HG03280 (cell line): Measurements from ENCODE around the gene LZTR1.
"Not testable (repeated sequence)": the region's sequence is repeated elsewhere in the genome, so short reads cannot be mapped to it uniquely, and the experiment has no call there.

ENCODE experiments used
- ATAC-seq: cut with Tn5 transposase; IDR thresholded peaks from one replicate; pipeline ENCODE4 v1.9.1; 2021; ENCODE audit warnings: mild to moderate bottlenecking, moderate library complexity; ENCODE audit not compliant: unreplicated experiment

Gene LZTR1

DNA sequence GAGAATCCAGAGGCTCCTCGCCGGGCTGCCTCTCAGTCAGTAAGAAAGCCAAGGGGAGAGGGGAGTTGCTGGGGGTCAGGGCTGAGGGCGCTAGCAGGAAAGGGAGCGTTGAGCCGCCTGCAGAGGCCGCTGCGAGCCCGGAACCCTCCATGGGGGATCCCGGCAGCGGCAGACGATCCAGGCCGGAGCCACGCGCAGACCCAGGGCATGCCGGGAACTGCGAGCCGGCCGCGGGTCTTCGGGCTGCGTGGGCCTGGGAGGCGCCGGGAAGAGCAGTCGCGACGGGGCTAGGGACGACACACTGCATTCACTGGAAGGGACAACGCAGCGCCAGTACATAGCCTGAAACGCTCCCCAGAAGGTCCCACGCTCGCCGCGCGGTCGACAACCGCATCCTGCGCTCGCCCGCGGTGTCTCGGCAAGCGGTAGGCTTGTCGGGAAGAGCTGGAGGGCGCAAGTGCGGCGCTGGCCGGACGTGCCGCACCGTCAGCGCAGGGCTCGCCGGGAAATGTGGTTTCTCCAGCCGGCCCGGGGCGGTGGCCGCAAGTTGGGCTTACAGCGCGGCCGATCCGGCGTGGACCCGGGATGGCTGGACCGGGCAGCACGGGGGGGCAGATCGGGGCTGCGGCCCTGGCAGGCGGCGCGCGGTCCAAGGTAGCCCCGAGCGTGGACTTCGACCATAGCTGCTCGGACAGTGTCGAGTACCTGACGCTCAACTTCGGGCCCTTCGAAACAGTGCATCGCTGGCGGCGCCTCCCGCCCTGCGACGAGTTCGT is at the start of gene LZTR1:
TSS of gene LZTR1 (plus strand) at position 511 of the 776 bp plus-strand sequence. CDS start at position 586, 75 bp downstream.
- ATAC-seq = peak; percentile 87

DNA sequence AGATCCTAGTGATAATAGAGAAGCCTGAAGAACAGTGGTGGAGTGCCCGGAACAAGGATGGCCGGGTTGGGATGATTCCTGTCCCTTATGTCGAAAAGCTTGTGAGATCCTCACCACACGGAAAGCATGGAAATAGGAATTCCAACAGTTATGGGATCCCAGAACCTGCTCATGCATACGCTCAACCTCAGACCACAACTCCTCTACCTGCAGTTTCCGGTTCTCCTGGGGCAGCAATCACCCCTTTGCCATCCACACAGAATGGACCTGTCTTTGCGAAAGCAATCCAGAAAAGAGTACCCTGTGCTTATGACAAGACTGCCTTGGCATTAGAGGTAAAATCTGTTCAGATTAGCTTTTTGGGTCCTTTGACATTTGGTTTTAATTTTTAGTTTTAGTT is 48.2 kb upstream of the LZTR1 start:
- no peak for ATAC-seq

DNA sequence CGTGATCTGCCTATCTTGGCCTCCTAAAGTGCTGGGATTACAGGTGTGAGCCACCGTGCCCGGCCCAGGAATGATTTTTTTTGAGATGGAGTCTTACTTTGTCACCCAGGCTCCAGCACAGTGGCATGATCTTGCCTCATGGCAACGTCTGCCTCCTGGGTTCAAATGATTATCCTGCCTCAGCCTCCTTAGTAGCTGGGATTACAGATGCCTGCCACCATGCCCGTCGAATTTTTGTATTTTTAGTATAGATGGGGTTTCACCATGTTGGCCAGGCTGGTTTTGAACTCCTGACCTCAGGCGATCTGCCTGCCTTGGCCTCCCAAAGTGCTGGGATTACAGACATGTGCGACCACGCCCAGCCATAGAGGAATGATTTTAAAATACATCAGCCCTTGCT is 47.0 kb upstream of the LZTR1 start:
- not testable (repeated sequence) for ATAC-seq

DNA sequence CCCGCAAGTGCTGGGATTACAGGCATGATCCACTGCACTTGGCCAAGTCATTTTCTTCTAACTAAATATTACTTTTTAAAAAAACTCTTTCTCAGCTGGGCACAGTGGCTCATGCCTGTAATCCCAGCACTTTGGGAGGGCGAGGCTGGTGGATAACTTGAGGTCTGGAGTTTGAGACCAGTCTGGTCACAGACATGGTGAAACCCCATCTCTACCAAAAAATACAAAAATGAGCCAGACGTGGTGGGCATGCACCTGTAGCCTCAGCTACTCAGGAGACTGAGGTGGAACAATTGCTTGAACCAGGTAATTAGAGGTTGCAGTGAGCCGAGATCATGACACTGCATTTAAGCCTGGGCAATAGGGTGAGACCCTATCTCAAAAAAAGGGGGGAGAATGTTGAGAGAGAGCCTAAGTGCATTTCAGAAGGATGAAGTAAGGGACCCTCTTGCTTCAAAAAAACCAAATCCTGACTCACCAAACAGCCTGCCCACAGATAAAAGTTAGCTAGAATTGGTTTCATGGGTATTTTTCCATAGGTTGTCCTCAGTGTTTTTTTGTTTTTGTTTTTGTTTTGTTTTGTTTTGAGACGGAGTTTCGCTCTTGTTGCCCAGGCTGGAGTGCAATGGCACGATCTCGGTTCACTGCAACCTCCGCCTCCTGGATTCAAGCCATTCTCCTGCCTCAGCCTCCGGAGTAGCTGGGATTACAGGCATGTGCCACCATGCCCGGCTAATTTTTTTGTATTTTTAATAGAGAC is 46.1 kb upstream of the LZTR1 start:
- ATAC-seq = not testable (repeated sequence)

DNA sequence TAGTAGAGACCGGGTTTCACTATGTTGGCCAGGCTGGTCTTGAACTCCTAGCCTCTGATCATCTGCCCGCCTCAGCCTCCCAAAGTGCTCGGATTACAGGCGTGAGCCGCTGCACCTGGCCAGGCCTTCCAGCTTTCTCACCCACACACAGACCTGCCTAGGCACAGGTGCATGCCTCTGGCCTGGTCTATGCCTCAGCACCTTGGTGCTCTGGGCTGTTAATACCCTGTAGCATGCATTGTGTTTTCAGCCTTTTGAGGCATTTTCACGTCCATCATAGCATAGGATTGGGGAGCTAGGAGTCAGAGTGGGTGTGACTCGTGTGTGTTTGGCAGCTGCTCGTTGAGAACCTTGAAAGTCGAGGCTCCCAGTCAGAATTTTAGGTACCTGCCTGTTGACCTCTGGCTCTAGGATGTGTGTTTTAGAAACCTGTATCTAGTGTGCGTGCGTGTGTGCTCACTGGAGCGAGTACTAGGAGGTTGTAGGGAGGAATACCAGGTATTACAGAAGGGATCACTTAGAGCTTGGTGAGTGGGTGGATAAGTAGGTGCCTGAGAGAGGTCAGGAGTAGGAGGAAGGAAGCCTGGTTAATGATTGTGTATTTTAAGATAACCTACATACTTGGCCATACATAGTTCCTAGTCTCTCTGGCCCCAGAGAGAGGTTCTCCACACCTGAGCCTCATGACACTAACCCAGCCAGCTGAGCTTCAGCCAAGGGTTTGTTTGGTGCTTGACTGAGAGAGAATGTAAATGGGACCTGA is 44.9 kb upstream of the LZTR1 start:
- ATAC-seq = no peak

- no peak for ATAC-seq
Measured at GRCh38 chr22:20937794-20938671, 44.1 kb upstream of the LZTR1 start.

- ATAC-seq = not testable (repeated sequence)
Measured at GRCh38 chr22:20939457-20940185, 42.5 kb upstream of the LZTR1 start.

DNA sequence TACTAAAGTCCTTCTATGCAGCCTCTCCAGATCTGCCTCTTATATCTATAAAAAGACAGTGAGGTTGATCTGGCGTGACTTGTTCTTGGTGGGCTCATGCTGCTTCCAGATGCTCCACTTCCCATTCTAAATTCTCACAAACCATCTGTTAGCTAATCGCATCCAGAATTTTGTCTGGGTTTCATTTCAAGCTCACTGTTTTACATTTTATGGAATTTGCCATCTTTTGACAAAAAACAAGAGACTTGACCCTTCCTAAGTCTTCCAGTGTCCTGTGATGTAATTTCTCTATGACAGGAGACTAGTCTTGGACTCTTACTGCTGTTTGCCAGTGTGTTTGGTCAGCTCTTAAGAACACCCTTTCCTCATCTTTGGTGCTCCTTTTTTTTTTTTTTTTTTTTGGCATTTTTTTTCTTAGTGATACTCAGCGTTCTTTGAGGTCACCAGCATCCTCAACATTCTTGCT is 41.9 kb upstream of the LZTR1 start:
- no peak for ATAC-seq

DNA sequence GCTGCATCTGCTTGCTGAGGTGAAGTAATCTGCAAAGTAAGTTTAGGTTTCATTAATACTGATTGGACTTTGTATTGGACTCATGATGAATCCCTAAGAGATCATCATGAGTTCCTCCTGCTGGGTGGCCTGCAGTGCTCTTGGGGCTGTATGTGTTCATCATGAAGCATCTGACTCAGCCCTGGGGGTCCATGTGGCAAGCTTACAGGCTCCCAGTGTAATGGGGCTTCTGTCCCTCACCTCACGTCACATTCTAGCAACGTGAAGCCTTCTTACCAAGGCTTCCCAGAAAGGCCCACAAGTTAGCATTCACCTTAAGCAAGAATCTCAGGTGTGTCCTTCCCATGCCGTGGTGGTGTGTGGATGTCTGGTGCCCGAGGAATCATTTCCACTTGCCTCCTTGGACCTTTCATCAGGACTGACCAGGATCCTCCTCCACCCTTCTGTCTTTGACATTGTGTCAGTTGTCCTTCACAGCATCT is 41.2 kb upstream of the LZTR1 start:
- no peak for ATAC-seq

GRCh38 chr22:20942203-20942902 is 39.7 kb upstream of the LZTR1 start:
- ATAC-seq = not testable (repeated sequence)

- ATAC-seq = no peak
Measured at GRCh38 chr22:20943104-20943933, 38.8 kb upstream of the LZTR1 start.

DNA sequence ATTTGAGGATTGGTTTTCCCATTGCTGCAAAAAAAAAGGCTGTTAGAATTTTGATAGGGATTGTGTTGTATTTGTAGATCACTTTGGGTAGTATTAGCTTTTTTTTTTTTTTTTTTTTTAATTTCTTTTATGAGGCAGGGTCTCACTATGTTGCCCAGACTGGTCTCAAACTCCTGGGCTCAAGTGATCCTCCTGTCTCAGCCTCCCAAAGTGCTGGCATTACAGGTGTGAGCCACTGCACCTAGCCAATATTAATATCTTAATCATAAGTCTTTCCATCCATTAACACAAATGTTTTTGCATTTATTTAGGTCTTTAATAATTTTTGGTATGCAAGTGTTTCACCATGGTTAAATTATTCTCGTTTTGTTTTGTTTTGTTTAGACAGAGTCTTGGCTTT is 38.1 kb upstream of the LZTR1 start:
- no peak for ATAC-seq

DNA sequence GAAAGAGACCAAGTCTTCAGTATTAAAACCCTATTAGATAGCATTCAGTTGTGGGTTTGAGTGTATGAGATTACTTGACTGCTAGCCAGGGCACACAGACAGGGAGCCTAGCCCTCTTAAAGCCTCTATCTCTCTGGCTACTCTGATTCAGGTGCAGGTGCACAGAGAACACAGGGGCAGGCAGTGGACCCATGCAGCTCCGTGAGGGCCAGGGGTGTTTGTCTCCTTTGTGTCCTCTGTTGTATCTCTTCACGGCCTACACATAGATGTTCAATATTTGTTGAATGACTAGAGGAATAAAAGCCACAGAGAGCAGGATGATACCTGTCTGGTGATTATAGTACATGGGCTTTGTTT is 36.5 kb upstream of the LZTR1 start:
- ATAC-seq = no peak

GRCh38 chr22:20946080-20946986 is 35.8 kb upstream of the LZTR1 start:
- no peak for ATAC-seq

- no peak for ATAC-seq
Measured at GRCh38 chr22:20946991-20947390, 35.1 kb upstream of the LZTR1 start.

- no peak for ATAC-seq
Measured at GRCh38 chr22:20948450-20948849, 33.6 kb upstream of the LZTR1 start.

DNA sequence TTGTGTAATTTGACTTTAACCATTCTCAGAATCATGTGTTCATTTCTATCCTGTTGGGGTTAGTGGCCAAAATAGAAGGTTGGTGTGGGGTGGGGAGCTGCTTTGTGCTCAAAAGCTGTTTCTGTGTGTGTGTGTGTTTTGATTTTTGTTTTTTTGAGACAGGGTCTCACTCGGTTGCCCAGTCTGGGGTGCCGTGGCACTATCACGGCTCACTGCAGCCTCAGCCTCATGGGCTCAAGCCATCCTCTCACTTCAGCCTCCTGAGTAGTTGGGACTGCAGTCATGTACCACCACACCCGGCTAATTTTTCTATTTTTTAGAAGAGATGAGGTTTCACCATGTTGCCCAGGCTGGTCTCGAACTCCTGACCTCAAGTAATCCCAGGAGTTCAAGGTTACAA is 33.1 kb upstream of the LZTR1 start:
- ATAC-seq = no peak
